22Rv1 (cell line): Measurements from ENCODE around the gene KAZN.

Experiments
- CTCF ChIP-seq: fragments of 450-650 bp; IDR thresholded peaks from 2 replicates; pipeline ENCODE4 v1.5.1; 2017; ENCODE audit warnings: mild to moderate bottlenecking
- ZFX ChIP-seq: fragments of 450-650 bp; IDR thresholded peaks from 2 replicates; pipeline ENCODE4 v1.6.1; 2017; ENCODE audit warnings: antibody characterized with exemption, borderline replicate concordance

GRCh38 chr1:14687147-14687546 lies 88.7 kb downstream of the KAZN start:
- TF ChIP-seq CTCF (no peak), ZFX (no peak)
